ENCODE results near the gene HERC5.

HERC5 gene

DNA sequence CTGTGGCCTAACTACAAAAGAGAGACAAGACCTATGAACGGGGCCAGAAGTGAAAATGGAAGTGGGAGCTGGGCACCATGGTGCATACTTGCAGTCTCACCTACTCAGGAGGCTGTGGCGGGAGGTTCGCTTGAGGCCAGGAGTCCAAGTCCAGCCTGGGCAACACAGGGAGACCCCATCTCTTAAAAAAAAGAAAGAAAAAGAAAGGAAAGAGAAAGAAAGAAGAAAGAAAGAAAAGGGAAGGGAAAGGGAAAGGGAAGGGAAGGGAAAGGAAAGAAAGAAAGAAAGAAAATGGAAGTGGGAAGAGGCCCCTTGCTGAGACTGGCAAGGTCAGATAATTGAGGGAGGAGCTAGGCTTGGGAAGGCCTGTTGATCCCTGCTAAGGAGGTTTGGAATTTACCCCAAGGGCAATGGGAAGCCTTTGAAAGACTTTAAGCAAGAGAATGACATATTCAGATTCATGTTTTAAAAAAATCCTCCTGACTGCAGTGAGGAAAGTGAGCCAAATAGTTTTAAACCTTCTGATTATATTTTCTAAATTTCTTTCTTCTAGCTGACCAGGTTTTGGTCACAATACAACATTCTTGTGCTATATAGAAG lies 17.7 kb upstream of the HERC5 start:
- TF ChIP-seq ZC3H10 (CRISPR knock-in tag; IDR thresholded peaks at IDR 0.05) (no peak), ESRRG (CRISPR knock-in tag; IDR thresholded peaks at IDR 0.05) (no peak)
- TF ChIP-seq, protein P1, sequence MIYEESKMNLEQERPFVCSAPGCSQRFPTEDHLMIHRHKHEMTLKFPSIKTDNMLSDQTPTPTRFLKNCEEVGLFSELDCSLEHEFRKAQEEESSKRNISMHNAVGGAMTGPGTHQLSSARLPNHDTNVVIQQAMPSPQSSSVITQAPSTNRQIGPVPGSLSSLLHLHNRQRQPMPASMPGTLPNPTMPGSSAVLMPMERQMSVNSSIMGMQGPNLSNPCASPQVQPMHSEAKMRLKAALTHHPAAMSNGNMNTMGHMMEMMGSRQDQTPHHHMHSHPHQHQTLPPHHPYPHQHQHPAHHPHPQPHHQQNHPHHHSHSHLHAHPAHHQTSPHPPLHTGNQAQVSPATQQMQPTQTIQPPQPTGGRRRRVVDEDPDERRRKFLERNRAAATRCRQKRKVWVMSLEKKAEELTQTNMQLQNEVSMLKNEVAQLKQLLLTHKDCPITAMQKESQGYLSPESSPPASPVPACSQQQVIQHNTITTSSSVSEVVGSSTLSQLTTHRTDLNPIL (CRISPR knock-in tag; IDR thresholded peaks at IDR 0.05; ENCODE audit: low read depth), result no peak
- ATAC-seq, result no peak

DNA sequence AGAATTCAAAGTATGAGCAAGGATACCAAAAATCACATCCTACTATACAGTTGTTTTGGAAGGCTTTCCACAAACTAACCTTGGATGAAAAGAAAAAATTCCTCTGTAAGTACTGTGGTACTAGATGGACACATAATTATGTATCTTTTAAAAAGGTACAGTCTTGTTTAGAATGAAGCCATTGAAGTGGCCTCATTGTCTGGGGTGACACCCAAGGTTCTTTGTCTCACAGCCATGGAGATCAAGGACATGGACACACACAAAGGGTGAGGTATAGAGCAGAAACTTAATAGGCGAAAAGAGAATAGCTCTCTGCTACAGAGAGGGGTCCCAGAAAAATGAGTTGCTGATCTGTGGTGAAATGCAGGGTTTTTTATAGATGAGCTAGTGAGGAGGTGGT lies 16.8 kb upstream of the HERC5 start:
- no peak for ATAC-seq
- TF ChIP-seq SNAI2 (CRISPR knock-in tag; IDR thresholded peaks at IDR 0.05) (no peak), BACH2 (CRISPR knock-in tag; IDR thresholded peaks at IDR 0.05; ENCODE audit: borderline replicate concordance) (no peak), CSDC2 (CRISPR knock-in tag; IDR thresholded peaks at IDR 0.05) (no peak), ZFP3 (CRISPR knock-in tag; IDR thresholded peaks at IDR 0.05) (no peak), RARB (CRISPR knock-in tag; IDR thresholded peaks at IDR 0.05) (no peak), TCF4 (CRISPR knock-in tag; IDR thresholded peaks at IDR 0.05; ENCODE audit: borderline replicate concordance) (no peak), ZC3H10 (CRISPR knock-in tag; IDR thresholded peaks at IDR 0.05) (no peak), ZNF8 (CRISPR knock-in tag; IDR thresholded peaks at IDR 0.05) (no peak), ZNF565 (CRISPR knock-in tag; conservative IDR thresholded peaks at IDR 0.05; ENCODE audit: low read depth) (no peak), PPARA (CRISPR knock-in tag; IDR thresholded peaks at IDR 0.05; ENCODE audit: borderline replicate concordance) (no peak), OSR1 (CRISPR knock-in tag; IDR thresholded peaks at IDR 0.05) (no peak), ESRRG (CRISPR knock-in tag; IDR thresholded peaks at IDR 0.05) (no peak)
- TF ChIP-seq, protein P1 (CRISPR knock-in tag; IDR thresholded peaks at IDR 0.05; ENCODE audit: low read depth), result no peak
- TF ChIP-seq, protein P2, sequence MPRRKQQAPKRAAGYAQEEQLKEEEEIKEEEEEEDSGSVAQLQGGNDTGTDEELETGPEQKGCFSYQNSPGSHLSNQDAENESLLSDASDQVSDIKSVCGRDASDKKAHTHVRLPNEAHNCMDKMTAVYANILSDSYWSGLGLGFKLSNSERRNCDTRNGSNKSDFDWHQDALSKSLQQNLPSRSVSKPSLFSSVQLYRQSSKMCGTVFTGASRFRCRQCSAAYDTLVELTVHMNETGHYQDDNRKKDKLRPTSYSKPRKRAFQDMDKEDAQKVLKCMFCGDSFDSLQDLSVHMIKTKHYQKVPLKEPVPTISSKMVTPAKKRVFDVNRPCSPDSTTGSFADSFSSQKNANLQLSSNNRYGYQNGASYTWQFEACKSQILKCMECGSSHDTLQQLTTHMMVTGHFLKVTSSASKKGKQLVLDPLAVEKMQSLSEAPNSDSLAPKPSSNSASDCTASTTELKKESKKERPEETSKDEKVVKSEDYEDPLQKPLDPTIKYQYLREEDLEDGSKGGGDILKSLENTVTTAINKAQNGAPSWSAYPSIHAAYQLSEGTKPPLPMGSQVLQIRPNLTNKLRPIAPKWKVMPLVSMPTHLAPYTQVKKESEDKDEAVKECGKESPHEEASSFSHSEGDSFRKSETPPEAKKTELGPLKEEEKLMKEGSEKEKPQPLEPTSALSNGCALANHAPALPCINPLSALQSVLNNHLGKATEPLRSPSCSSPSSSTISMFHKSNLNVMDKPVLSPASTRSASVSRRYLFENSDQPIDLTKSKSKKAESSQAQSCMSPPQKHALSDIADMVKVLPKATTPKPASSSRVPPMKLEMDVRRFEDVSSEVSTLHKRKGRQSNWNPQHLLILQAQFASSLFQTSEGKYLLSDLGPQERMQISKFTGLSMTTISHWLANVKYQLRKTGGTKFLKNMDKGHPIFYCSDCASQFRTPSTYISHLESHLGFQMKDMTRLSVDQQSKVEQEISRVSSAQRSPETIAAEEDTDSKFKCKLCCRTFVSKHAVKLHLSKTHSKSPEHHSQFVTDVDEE (CRISPR knock-in tag; IDR thresholded peaks at IDR 0.05), result no peak

DNA sequence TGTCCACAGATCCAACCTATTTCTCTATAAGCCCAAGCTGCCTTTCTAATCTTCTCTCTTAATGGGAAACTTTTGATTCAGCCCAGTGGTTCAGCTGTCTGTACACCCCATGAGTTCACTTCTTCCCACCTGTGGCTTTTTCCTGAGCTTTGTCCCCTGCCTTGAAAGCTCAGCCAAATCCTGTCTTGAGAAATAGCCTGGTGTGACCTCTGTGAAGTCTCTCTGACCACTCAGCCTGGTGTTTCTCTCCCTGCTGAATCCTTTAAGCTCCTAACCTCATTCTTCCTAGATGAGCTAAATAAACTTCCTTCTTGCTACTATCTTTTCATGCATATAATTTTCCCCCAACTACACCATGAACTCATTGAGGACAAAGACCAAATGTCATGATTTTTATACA lies 15.2 kb upstream of the HERC5 start:
- ATAC-seq, result no peak
- TF ChIP-seq GLIS3 (CRISPR knock-in tag; IDR thresholded peaks at IDR 0.05), result no peak
- TF ChIP-seq ZFP30 (CRISPR knock-in tag; IDR thresholded peaks at IDR 0.05), result no peak
- TF ChIP-seq ISL1 (CRISPR knock-in tag; IDR thresholded peaks at IDR 0.05), result no peak
- no peak for TF ChIP-seq ZFP3 (CRISPR knock-in tag; IDR thresholded peaks at IDR 0.05)
- no peak for TF ChIP-seq ZC3H10 (CRISPR knock-in tag; IDR thresholded peaks at IDR 0.05)
- no peak for TF ChIP-seq OSR1 (CRISPR knock-in tag; IDR thresholded peaks at IDR 0.05)
- no peak for TF ChIP-seq ZNF8 (CRISPR knock-in tag; IDR thresholded peaks at IDR 0.05)
- no peak for TF ChIP-seq SNAI2 (CRISPR knock-in tag; IDR thresholded peaks at IDR 0.05)
- no peak for TF ChIP-seq RARB (CRISPR knock-in tag; IDR thresholded peaks at IDR 0.05)
- TF ChIP-seq, protein P1 (CRISPR knock-in tag; IDR thresholded peaks at IDR 0.05; ENCODE audit: low read depth), result no peak
- TF ChIP-seq ZNF565 (CRISPR knock-in tag; conservative IDR thresholded peaks at IDR 0.05; ENCODE audit: low read depth), result no peak
- no peak for TF ChIP-seq BACH2 (CRISPR knock-in tag; IDR thresholded peaks at IDR 0.05; ENCODE audit: borderline replicate concordance)

DNA sequence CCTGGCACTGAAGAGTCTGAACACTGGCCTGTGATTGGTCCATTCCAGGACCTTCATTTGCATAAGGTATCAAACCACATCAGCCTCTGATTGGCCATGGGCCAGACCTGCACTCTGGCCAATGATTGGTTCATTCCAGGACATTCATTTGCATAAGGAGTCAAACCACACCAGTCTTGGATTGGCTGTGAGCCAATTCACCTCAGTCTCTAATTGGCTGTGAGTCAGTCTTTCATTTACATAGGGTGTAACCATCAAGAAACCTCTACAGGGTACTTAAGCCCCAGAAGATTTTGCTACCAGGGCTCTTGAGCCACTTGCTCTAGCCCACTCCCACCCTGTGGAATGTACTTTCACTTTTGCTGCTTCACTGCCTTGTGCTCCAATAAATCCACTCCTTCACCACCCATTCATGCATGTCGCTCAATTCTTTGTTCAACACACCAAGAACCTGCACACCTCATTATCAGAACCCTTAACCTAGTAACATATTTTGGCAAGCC lies 14.2 kb upstream of the HERC5 start:
- ATAC-seq, result no peak
- no peak for TF ChIP-seq OSR1 (CRISPR knock-in tag; IDR thresholded peaks at IDR 0.05)
- TF ChIP-seq GLIS3 (CRISPR knock-in tag; IDR thresholded peaks at IDR 0.05), result no peak
- no peak for TF ChIP-seq ESRRG (CRISPR knock-in tag; IDR thresholded peaks at IDR 0.05)
- TF ChIP-seq, protein P3, sequence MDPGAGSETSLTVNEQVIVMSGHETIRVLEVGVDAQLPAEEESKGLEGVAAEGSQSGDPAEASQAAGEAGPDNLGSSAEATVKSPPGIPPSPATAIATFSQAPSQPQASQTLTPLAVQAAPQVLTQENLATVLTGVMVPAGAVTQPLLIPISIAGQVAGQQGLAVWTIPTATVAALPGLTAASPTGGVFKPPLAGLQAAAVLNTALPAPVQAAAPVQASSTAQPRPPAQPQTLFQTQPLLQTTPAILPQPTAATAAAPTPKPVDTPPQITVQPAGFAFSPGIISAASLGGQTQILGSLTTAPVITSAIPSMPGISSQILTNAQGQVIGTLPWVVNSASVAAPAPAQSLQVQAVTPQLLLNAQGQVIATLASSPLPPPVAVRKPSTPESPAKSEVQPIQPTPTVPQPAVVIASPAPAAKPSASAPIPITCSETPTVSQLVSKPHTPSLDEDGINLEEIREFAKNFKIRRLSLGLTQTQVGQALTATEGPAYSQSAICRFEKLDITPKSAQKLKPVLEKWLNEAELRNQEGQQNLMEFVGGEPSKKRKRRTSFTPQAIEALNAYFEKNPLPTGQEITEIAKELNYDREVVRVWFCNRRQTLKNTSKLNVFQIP (CRISPR knock-in tag; IDR thresholded peaks at IDR 0.05; ENCODE audit: borderline replicate concordance, low read depth), result no peak
- TF ChIP-seq ZNF8 (CRISPR knock-in tag; IDR thresholded peaks at IDR 0.05), result no peak
- TF ChIP-seq BACH2 (CRISPR knock-in tag; IDR thresholded peaks at IDR 0.05; ENCODE audit: borderline replicate concordance), result no peak
- TF ChIP-seq SNAI2 (CRISPR knock-in tag; IDR thresholded peaks at IDR 0.05), result no peak
- TF ChIP-seq ISL1 (CRISPR knock-in tag; IDR thresholded peaks at IDR 0.05), result no peak
- TF ChIP-seq, protein P4, sequence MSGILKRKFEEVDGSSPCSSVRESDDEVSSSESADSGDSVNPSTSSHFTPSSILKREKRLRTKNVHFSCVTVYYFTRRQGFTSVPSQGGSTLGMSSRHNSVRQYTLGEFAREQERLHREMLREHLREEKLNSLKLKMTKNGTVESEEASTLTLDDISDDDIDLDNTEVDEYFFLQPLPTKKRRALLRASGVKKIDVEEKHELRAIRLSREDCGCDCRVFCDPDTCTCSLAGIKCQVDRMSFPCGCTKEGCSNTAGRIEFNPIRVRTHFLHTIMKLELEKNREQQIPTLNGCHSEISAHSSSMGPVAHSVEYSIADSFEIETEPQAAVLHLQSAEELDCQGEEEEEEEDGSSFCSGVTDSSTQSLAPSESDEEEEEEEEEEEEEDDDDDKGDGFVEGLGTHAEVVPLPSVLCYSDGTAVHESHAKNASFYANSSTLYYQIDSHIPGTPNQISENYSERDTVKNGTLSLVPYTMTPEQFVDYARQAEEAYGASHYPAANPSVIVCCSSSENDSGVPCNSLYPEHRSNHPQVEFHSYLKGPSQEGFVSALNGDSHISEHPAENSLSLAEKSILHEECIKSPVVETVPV (CRISPR knock-in tag; IDR thresholded peaks at IDR 0.05), result no peak
- TF ChIP-seq ARNTL (CRISPR knock-in tag; IDR thresholded peaks at IDR 0.05; ENCODE audit: borderline replicate concordance, low read depth), result no peak
- TF ChIP-seq ZNF565 (CRISPR knock-in tag; conservative IDR thresholded peaks at IDR 0.05; ENCODE audit: low read depth), result no peak
- TF ChIP-seq TCF4 (CRISPR knock-in tag; IDR thresholded peaks at IDR 0.05; ENCODE audit: borderline replicate concordance), result no peak
- TF ChIP-seq, protein P2 (CRISPR knock-in tag; IDR thresholded peaks at IDR 0.05), result no peak
- no peak for TF ChIP-seq ZNF70 (CRISPR knock-in tag; IDR thresholded peaks at IDR 0.05)
